Stimulated activated CD4-positive, alpha-beta T cell treated with anti-CD3 and anti-CD28 coated beads, Interleukin-1b, Interleukin-23, amount 100 ng/mL, for 24 hours (primary cell): ENCODE results near the gene PLEKHA5.
"Not testable (repeated sequence)": the region's sequence is repeated elsewhere in the genome, so short reads cannot be mapped to it uniquely, and the experiment has no call there.

Source experiments
- DNase-seq, 4 experiments: peaks; one replicate each; pipeline ENCODE4 v3.0.0-alpha.2; 2020; ENCODE audit warnings: low read depth in 4 of 4, low spot score in 1 of 4

PLEKHA5 gene

GRCh38 chr12:19311165-19311564 is 181.6 kb downstream of the PLEKHA5 start:
- no peak for DNase-seq

GRCh38 chr12:19312637-19313036 is 183.1 kb downstream of the PLEKHA5 start:
- DNase-seq = no peak

GRCh38 chr12:19316425-19316824 is 186.9 kb downstream of the PLEKHA5 start:
- no peak for DNase-seq

DNA sequence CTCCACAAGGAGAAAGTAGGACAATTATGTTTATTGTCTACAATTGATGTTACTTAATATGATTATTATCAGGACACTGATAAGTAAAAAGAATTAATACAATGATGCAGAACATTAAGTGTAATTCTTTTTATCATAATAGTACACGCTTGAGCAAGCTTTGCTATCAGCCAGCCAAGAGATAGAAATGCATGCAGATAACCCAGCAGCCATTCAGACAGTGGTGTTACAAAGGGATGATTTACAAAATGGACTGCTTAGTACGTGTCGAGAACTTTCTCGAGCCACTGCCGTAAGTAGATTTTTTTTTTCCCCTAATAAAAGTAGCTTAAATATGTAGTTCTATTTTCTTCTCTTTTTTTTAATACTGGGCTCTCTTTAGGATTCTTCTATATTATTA is 192.8 kb downstream of the PLEKHA5 start:
- DNase-seq = no peak

DNA sequence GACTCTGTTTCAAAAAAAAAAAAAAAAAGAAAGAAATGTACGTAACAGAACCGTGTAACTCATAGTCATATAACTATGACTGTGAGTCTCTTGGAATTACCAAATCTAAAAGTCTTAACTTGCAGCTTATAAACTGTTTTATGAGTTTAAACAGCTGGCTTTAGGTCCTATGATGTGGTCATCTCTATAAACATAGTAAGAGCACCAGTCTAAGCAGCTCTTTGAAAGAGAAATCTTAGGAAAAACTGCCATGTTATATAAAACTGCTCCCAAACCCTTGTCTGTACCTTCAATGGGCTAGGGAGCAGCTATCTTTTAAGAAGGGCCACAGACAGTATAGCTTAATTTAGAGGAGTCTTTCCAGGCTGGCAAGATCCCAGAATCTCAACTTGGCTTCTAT is 194.3 kb downstream of the PLEKHA5 start:
- no peak for DNase-seq

DNA sequence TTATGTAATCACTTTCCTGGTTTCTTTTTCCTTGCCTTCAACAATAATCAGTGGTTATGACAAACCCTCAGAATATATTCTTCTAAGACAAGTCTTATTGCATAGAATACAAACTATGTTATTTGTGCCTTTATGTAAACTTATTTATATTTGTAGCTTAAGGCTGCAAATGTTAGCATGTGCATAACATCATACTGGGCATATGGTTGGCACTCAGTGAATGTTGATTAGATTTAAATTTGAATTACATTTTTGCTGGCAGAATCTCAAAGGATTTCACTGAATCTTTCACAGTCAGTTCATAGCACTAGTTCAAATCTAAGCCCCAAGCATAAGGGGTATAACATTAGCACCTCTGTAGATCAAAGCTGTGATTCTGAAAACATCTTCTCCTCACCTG is 196.6 kb downstream of the PLEKHA5 start:
- DNase-seq = no peak

DNA sequence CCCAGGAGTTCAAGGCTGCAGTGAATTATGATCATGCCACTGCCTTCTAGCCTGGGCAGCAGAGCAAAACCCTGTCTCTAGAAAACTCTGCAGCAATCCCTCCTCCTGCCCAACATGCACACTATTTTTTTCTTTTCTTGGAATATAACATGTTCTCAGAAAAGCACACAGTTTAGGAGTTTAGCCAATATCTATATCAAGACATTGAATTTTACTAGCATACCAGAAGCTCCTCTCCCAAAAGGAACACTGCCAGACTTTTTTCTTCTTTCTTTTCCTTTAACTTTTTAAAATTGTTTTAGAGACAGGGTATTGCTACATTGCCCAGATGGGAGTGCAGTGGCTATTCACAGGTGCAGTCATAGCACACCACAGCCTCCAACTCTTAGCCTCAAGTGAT is 202.7 kb downstream of the PLEKHA5 start:
- no peak for DNase-seq

GRCh38 chr12:19338405-19338804 is 208.9 kb downstream of the PLEKHA5 start:
- DNase-seq = no peak

- not testable (repeated sequence) for DNase-seq
These were observed 221.3 kb downstream of the PLEKHA5 start for GRCh38 chr12:19350850-19351249.

DNA sequence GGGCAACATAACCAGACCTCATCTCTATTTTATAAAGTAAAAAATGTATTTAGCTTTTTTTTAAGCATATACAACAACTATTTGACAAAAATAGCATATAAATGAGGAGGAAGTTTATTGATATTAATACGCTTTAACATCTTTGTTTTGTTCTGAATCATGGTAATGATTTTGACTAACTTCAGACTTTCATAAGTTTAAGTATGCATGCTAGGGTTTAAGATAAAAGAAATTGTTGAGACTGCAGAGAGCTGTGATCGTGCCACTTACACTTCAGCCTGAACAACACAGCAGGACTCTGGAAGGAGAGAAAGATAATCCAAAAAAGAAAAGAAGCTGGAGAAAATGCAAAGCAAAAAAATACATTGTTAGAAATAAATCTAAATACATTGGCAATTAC is 221.8 kb downstream of the PLEKHA5 start:
- DNase-seq = no peak

- DNase-seq = no peak
These were observed 240.2 kb downstream of the PLEKHA5 start for GRCh38 chr12:19369691-19370148.

DNA sequence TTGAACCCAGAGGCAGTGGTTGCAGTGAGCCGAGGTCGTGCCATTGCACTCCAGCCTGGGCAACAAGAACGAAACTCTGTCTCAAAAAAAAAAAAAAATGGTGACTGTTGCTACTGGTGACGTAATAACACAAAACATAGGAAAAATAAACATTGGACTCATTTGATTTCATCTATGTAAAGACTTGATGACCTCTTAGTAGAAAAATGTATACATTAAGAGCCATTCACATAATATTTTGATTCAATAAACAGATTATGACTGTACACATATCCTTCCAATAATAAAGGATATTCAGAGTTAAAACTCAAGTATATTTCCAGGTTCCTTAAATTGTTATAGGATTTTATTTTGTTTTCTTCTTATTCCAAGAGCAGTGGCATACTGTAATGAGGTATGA is 244.1 kb downstream of the PLEKHA5 start:
- DNase-seq = no peak

- no peak for DNase-seq
These were observed 246.4 kb downstream of the PLEKHA5 start for GRCh38 chr12:19375888-19376287.

DNA sequence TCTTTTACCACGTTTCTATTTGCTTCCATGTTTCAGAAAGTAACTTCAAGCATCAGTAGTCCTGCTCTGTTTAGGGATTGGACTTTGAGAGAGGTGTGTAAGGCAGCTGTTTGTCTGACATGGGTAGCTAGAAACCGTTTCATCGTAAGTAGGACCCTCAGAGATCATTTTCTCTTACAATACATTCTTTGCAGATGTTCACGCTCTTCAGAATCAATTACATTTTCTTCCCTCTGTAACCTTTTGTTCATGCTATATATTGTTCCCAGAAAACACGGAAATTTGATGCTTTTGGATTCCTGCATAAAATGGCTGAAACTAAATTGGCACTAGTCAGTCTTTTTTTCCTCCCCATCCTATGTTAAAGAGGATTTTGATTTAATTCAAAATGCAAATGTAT is 247.2 kb downstream of the PLEKHA5 start:
- DNase-seq = no peak

DNA sequence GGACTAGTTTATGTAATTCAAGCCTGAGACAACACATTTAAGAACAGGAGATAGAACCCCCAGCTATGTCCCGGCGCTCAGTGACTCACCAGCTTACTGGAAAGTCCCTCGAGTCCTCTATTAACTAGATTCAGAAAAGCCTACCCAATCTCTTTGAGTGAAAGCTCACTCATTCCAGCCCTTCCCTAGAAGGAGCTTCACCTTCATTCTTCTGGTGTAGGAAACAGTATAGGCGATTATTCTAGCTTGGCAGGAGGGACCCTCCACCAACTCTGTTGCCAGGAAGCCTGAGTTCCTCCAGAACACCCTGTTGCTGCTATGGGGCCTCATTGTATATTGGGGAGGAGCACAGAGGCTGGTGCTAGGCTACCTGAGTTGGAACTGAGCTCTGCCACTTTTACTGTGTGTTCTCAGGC is 252.6 kb downstream of the PLEKHA5 start:
- peak in 2 of 4 experiments; percentile 24 to 36 for DNase-seq

- no peak for DNase-seq
These were observed 253.0 kb downstream of the PLEKHA5 start for GRCh38 chr12:19382563-19382962.

DNA sequence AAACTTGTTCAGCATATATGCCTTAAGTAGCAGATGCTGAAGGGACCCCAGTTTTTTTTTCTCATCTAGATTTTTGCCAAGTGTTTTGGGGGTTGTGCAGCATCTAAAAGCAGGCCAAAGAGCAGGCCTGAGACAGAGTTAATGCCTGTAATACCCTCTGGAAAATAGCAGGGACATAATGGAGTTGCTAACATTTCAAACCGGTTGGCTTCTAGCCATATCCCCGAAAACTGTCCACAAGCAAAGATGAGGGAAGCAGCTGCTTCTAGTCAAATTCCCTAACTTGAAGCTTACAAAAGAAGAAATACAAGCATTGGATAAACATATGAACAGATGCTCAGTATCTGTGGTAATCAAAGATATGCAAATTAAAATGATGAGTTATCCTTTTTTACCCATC is 257.6 kb downstream of the PLEKHA5 start:
- no peak for DNase-seq

DNA sequence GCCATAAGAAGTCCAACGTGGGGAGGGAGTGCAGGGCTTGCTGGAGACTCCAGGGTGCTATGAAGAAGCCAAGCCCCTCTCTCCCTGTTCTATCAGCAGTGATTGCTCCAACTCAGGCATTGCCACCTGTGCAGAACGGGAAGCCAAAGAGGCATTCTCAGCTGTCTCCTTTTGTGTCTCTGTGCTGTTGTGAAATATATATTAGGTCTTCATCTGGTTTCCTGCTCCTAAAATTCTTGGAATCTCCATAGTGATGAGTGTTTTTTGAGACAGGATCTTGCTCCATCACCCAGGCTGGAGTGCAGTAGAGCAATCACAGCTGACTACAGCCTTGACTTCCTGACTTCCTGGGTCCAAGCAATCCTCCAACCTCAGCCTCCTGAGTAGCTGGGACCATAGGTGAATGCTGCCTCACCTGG is 258.6 kb downstream of the PLEKHA5 start:
- no peak for DNase-seq

GRCh38 chr12:19390051-19390598 is 260.6 kb downstream of the PLEKHA5 start:
- DNase-seq = no peak

DNA sequence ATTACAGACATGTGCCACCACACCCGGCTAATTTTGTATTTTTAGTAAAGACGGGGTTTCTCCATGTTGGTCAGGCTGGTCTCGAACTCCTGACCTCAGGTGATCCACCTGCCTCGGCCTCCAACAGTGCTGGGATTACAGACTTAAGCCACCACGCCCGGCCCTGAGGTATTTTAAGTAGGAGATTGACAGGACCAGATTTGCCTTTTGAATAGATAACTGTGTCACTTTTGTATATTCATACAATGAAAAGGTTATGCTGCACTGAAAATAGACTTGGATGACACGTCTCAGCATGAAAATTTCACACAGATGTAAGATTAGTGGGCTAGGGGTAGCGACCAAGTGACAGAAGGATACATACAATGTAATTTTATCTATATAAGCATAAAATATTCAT is 263.1 kb downstream of the PLEKHA5 start:
- not testable (repeated sequence) for DNase-seq

- DNase-seq = no peak
These were observed 264.9 kb downstream of the PLEKHA5 start for GRCh38 chr12:19394385-19394784.

GRCh38 chr12:19397534-19397933 is 268.0 kb downstream of the PLEKHA5 start:
- no peak for DNase-seq
